GM10248 (cell line): Measurements from ENCODE around the gene SUSD3.

ENCODE experiments used
- CTCF ChIA-PET: fragments of 300-600 bp; sonication (Branson Sonifier 250); formaldehyde crosslinking; extraction: SDS; loops from one replicate; lab custom pipeline; 2021; ENCODE audit warnings: antibody characterized with exemption; lab: Yijun Ruan, JAX
- POLR2A ChIA-PET: fragments of 350-650 bp; sonication (Branson Sonifier 250); formaldehyde crosslinking; extraction: SDS; loops from one replicate; lab custom pipeline; 2020; ENCODE audit warnings: antibody characterized with exemption; lab: Yijun Ruan, JAX
- DNase-seq: peaks from one replicate; pipeline ENCODE4 v3.0.0; 2012; ENCODE audit errors: extremely low spot score
- TF ChIP-seq, protein P1 (sequence below): IDR thresholded peaks from 2 replicates; pipeline ENCODE4 v1.5.1; 2012; ENCODE audit warnings: mild to moderate bottlenecking, low read depth; ENCODE audit errors: extremely low read depth, missing control alignments, control extremely low read depth

The SUSD3 gene

DNA sequence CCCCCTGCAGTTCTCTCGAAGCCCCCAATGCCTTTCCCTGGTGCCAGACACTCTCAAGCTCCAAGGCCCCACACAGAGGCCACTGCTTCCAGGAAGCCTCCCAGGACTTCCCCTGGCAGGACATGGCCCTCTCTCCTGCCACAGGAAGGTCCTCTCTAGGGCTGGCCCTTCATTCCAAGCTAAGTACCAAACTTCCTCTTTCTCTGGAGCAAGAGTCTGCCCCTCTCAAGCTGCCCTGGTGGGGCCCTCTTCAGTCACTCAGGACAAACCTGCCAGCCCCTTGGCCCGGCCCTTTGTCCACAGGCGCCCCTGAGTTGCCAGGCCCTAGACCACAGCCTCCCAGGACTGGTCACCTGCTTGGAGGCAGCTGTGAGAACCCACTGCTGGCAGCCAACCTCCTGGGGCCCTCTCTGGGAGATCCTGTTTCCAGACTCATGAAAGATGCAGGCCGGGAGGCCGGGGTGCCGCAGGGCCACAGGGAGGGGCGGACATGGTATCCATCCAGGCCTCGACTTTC lies 69.0 kb downstream of the SUSD3 start:
- CTCF ChIA-PET: interaction anchor here (16.5 kb wide), 1 partner anchor 20 kb away, joined by 174 read pairs; no protein-coding TSS in a partner anchor
- POLR2A ChIA-PET: no interaction called here
- no peak for DNase-seq
- TF ChIP-seq, protein P1, sequence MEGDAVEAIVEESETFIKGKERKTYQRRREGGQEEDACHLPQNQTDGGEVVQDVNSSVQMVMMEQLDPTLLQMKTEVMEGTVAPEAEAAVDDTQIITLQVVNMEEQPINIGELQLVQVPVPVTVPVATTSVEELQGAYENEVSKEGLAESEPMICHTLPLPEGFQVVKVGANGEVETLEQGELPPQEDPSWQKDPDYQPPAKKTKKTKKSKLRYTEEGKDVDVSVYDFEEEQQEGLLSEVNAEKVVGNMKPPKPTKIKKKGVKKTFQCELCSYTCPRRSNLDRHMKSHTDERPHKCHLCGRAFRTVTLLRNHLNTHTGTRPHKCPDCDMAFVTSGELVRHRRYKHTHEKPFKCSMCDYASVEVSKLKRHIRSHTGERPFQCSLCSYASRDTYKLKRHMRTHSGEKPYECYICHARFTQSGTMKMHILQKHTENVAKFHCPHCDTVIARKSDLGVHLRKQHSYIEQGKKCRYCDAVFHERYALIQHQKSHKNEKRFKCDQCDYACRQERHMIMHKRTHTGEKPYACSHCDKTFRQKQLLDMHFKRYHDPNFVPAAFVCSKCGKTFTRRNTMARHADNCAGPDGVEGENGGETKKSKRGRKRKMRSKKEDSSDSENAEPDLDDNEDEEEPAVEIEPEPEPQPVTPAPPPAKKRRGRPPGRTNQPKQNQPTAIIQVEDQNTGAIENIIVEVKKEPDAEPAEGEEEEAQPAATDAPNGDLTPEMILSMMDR: no peak

DNA sequence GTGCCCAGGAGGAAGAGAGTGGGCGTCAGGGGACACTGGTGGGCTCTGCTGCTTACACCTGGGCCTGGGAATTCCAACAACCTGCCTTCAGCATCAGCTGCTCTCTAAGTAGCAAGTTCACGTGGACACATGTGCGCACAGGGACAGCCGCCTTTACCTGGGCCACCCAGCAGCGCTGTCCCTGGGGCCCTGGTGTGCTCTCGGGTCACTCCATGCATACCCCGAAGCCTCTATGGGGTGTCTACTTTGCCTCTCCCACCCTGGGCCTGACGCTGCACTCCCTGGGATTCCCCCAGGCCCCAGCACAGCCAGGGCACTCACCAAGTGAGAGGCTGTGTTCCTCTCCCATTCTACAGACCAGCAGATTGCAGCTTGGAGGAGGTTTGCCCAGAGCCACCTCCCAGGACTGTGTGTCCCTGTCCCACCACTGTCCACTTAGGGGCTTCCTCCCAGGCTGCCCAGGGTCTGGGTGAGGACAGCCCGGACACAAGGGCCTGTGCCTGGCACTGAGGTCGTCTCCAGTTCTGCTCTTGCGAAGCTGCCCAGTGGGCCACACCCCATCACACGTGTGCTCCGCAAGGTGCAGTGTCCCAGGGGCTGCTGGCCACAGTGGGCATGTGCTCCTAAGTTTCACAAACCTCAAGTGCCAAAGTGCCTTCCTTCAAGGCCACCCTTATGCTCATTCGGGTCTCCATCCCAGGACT lies 69.7 kb downstream of the SUSD3 start:
- POLR2A ChIA-PET: interaction anchor here (1.3 kb wide), 1 partner anchor 8 kb away, joined by 3 read pairs; no protein-coding TSS in a partner anchor
- CTCF ChIA-PET: interaction anchor here (16.5 kb wide), 1 partner anchor 21 kb away, joined by 174 read pairs; no protein-coding TSS in a partner anchor
- DNase-seq: no peak
- TF ChIP-seq, protein P1: no peak

DNA sequence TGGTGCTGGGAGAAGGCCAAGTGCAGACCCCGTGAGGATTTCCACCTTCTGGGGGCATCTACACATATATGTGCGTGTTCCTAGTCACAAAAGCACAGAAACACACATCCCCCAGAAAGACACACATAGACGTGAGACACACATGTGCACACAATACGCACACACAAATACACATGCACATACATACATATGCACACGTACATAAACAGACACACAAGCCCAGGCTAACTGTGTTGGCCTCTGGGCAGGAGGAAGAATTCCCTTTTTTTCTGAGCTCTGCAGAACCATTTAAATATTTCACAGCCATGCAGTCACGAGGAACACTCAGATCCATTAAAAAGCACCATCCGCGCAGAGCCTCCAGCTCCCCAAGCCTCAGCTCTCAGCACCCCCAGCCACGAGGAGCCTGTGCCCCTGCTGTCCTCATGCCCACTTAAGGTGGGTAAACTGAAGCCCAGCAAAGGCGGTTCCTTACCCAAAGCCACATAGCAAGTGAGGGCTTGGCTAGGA lies 70.3 kb downstream of the SUSD3 start:
- TF ChIP-seq, protein P1: no peak

DNA sequence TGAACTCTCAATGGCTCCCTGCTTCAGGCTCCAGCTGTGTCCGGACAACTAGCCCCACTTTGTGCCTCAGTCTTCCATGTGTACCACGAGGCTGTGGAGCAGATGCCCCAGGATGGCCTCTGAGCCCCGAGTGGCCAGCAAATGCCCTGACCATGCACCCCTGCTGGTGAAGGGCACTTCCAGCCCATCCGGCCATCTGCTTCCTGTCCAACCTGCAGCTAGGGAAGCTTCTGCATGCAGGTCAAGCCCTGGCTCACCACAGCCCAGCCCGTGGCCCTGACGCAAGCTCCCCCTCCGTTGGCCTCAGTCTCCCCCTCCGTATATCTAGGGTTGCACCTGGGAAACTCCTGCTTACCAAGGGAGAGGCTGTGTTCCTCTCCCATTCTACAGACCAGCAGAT lies 70.8 kb downstream of the SUSD3 start:
- POLR2A ChIA-PET: interaction anchor here (1.3 kb wide), 1 partner anchor 9 kb away, joined by 3 read pairs; no protein-coding TSS in a partner anchor
- TF ChIP-seq, protein P1: no peak
- CTCF ChIA-PET: interaction anchor here (0.9 to 16.5 kb wide), 5 partner anchors 9 to 126 kb away, joined by 3 to 174 read pairs (median 6); no protein-coding TSS in a partner anchor
- DNase-seq: no peak

More for the DNA sequence above, 70.3 kb downstream of the SUSD3 start:
- ChIA-PET CTCF (interaction anchor here (0.9 to 16.5 kb wide), 5 partner anchors 9 to 125 kb away, joined by 3 to 174 read pairs (median 6); no protein-coding TSS in a partner anchor), POLR2A (interaction anchor here (1.3 kb wide), 1 partner anchor 9 kb away, joined by 3 read pairs; no protein-coding TSS in a partner anchor)
- no peak for DNase-seq

DNA sequence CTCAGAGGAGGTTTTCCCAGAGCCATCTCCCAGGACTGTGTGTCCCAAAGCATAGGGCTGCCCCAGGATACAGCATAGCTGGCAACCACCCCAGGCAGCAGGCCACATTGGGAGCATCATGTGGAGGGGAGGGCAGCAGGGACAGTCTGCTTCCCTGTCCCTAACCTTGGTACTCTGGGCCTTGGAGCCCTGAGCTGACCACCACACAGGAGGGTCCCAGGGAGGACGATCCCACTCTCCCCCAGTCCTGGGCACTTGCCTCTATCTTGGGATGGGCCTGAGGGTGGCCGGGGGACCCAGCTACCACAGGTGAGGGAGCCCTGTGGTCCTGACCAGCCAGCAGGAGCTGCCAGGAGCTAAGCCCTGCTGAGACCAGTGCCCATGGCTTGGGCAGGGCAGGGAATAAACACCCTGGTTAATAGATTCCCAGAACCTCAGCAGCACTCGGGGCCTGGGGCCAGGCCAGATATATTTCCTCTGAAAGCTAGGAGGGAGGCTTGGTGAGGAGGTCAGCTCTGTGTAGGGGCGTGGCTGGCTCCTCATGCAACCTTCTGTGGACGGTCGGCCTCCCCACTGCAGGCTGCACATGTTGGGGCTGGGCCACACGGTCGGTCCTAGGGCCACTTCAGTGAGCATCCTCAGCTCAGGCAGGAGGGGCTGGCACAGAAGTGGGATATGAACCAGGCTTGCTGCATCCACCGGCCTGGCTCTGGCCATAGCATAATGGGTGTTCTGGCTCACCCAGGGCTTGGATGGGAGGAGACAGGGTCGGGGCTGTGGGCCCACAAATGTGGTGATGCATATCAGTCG lies 71.4 kb downstream of the SUSD3 start:
- ChIA-PET CTCF (interaction anchor here (1.2 to 16.5 kb wide), 5 partner anchors 10 to 551 kb away, joined by 3 to 174 read pairs (median 6); no protein-coding TSS in a partner anchor), POLR2A (interaction anchor here (1.3 kb wide), 1 partner anchor 10 kb away, joined by 3 read pairs; no protein-coding TSS in a partner anchor)
- TF ChIP-seq, protein P1: no peak
- DNase-seq: no peak
